Measurements from ENCODE around the gene ACTN4.

ACTN4 gene

DNA sequence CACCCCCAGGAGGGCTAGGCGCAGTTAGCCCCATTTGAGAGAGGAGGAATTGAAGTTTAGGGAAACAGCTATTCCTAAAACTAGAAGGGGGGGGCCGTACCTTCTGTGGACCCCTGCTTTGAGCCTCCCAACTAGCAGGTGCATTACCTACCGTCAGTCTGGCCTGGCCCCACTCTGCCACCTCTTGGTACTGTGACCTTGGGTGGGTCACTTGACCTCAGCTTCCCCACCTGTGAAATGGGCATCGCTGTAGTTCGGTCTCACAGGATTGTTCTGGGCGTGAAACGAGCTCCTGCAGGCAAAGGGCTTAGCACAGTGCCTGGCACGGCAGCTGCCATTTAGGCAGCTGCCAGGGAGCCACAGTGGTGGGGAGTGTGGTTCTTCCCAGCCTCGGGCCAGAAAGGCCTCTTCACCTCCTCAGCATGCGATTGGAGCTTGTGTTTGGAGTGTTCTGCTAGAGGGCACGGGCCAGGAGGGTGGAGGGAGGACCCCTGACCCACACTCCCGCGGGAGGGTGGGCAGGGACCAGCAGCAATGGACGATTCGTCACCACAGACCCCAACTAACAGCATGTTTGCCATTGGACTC, 64.8 kb downstream of the ACTN4 start:
- DNase-seq, result no peak

- no peak for DNase-seq
Measured at GRCh38 chr19:38713227-38713649, 65.8 kb downstream of the ACTN4 start.

DNA sequence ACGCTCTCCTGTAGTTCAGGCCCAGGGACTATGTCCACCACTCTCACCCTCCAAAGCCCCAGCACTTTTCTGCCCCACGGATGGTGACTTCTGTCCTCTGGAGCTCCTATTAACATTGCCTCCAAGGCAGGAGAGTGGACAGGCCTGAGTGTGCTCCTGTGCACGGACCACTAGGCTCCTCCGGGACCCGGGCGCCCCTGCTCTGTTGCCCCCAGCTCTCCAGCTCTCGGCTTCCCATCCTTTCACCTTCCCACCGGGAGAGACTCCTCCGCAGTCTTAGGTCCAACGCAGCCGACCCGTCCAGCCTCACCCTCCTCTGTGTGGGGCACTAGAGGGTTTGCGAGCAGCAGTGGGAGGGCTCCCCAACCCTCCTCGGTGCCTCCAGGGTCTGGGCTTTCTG, 66.4 kb downstream of the ACTN4 start:
- no peak for DNase-seq

DNA sequence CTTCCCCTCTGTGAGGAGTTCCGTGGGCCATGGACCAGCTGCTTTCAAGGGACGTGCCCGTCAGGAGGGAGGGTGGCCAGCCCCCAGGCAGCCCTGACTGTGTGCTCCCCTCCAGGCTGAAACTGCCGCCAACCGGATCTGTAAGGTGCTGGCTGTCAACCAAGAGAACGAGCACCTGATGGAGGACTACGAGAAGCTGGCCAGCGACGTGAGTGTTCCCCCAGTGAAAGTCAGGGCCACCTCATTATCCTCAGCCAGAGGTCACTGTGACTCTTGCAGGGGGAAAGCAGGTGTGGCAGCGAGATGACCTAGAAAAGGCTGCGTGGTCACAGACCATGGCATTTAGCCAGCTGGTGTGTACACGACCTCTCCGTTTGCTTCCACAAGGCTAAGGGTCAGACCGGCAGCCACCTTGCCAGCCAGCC, 66.9 kb downstream of the ACTN4 start:
- no peak for DNase-seq

GRCh38 chr19:38715555-38715954, 68.1 kb downstream of the ACTN4 start:
- no peak for DNase-seq

DNA sequence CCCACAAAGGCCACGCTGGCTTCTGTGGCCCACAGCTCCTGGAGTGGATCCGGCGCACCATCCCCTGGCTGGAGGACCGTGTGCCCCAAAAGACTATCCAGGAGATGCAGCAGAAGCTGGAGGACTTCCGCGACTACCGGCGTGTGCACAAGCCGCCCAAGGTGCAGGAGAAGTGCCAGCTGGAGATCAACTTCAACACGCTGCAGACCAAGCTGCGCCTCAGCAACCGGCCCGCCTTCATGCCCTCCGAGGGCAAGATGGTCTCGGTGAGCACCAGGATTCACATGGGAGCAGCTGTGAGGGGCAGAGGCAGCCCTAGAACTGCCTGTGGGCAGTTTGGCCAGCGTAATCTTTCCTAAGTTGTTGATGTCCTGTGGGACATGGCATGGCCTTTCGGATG, 69.6 kb downstream of the ACTN4 start:
- DNase-seq, result no peak

GRCh38 chr19:38717855-38718254, 70.4 kb downstream of the ACTN4 start:
- no peak for DNase-seq

- DNase-seq, result no peak
Measured at GRCh38 chr19:38718747-38719543, 71.5 kb downstream of the ACTN4 start.

DNA sequence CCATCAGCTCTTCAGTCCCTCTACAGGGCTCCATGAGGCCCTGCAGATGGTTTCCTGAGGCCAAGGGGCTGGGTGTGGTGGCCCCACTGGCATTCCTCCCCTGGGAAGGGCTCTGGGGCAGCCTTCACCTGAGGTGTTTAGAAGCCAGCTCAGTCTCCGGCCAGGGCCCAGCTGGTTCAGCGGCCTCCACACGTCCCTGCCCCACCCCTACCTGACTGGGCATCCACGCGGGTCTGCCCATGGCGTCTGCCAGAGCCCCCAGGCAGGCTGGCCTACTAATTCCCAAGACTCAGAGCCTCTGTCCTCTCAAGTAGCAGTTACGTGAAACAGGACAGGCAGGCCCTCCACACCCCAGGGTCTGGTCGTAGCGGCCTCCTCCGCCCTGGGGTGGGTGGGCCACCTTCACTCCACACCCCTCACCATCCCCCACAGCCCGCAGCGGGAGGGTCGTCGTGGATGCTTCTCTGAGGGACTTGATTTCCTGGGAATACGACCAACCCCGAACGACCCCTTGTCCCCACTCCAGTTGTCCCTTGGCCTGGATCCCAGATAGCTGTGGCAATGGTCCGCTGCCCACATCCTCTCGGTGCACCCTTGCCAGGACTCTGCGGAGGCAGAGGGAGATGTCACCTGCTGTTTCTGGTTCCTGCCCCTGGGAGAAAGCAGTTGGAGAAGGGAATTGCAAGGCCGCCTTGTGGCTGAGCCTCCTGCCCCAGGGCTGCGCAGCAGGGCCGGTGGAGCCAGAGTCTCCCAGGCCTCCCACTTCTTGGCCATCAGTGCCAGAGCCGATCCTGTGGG, 72.5 kb downstream of the ACTN4 start:
- DNase-seq, result no peak

- no peak for DNase-seq
Measured at GRCh38 chr19:38720559-38721236, 73.2 kb downstream of the ACTN4 start.

DNA sequence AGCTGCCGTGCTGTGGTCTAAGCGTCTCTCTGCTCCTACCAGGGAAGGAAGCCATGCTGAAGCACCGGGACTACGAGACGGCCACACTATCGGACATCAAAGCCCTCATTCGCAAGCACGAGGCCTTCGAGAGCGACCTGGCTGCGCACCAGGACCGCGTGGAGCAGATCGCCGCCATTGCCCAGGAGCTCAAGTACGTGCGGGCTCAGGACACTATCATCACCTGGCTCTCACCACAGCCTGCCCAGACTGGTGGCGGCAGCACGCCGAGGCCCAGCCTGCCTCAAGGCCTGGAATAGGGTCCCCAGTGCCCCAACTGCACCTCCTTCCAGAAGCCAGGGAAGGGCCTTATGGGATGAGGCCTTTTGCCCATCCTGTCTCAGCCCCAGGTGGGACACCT, 74.0 kb downstream of the ACTN4 start:
- DNase-seq, result no peak

DNA sequence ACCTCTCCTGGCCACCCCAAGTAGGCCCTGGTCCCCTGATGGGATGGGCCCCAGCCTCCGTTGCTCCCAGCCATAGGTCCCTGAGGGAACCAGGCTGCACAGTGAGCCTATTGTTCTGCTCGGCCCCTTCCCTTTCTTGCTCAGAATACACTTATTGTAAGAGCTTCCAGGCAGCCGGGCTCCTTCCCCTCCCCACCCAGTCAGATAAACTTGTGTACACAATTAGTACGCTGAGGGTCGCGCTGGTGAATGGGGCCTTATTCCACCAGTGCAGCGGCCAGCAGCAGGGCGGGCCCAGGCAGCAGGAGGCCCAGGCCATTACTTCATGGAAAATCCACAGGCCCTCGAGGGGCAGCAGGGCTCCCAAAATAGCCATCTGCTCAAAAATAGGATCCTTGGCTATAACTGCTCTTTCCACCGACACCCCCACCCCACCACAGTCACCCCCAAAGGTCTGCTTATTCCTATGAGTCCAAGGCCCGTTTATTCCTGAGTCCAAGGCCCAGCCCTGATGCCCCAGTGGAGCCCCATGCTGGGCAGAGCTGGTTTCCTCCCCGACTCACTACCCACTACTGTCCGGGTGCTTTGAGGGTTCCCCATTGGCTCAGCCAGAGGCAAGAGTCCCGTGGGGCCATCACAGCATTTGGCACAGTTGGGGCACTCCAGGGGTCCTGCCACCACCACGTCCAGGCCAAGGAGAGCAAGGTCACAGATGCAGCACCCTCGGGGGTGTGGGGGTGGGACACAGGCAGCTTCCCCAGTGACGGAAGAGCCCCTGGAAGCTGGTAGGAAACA, 74.7 kb downstream of the ACTN4 start:
- DNase-seq, result no peak

DNA sequence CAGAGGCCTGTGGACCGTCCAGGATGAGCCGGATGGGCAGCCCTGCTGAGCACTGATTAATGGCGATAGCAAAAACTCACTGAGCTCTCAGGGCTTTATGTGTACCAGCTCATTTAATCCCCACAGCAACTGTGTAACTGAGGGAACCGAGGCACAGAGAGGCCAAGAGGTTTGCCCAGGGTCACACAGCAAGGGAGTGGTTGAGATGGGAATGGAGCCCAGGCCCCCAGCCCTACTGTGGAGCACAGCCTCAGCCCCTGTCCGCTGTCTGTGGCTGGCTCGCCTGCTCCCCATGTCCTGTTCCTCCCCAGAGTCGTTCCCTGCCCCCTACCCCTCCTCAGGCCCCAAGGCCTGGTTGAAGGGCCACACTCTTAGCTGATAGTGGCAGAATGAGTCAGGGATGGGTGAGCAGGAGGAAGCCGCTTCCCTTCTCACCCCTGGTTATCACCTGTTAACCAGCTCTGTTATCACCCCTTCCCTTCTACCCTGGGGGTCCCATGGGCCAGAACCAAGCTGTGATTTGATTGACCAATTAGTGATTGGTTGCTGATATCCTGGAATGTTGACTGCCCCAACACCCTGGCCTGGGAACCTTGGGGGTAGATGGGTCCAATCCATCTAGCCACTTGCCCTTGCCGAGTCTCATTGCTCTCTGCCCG, 75.6 kb downstream of the ACTN4 start:
- no peak for DNase-seq

DNA sequence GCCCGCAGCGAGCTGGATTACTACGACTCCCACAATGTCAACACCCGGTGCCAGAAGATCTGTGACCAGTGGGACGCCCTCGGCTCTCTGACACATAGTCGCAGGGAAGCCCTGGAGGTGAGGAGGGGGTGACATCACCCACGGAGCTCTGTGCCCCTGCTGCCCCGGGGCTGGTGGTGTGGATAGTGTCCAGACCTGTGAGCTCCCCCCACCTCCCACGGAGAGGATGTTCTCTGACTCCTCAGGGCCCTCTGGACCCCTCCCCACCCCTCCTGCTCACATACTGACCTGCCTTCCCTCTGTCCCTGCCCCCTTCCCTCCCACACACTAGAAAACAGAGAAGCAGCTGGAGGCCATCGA, 76.1 kb downstream of the ACTN4 start:
- no peak for DNase-seq

DNA sequence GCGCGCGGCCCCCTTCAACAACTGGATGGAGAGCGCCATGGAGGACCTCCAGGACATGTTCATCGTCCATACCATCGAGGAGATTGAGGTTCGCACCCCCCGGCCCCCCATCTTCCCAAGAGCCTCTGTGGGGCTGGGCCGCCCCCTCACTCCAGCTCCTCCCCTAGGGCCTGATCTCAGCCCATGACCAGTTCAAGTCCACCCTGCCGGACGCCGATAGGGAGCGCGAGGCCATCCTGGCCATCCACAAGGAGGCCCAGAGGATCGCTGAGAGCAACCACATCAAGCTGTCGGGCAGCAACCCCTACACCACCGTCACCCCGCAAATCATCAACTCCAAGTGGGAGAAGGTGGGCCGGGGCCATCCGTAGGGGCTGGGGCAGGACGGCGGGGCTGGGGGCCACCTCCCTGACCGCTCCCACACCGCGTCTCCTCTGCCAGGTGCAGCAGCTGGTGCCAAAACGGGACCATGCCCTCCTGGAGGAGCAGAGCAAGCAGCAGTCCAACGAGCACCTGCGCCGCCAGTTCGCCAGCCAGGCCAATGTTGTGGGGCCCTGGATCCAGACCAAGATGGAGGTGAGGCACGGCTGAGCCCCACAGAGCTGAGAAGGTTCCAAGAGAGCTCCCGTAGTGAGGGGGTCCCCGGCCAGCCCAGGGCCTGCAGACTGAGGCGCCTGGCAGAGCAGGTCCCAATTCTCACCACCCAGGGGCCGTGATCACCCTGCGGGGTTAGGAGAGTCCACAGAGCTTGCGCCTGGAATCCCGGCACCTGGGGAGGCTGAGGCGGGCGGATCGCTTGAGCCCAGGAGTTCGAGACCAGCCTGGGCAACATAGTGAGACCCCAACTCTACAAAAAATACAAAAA, 76.8 kb downstream of the ACTN4 start:
- no peak for DNase-seq

GRCh38 chr19:38725469-38726283, 78.2 kb downstream of the ACTN4 start:
- DNase-seq, result no peak

DNA sequence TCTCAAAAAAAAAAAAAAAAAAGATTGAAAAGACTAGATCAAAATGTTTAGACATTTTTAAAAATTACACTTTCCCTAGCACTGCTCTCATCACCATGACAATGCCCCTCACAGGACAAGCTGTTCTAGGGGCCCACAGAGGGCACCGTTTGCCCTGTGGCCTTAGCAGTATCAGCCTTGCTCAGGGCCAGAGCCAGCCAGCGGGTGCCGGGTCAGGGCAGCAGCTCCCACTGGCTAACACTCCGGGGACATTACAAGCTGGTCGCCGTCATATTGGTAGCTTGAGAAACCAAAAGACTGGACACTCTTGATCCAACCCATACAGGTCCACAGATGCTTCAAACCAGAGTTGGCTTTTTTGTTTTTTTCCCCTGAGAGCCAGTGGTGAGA, 78.8 kb downstream of the ACTN4 start:
- no peak for DNase-seq

DNA sequence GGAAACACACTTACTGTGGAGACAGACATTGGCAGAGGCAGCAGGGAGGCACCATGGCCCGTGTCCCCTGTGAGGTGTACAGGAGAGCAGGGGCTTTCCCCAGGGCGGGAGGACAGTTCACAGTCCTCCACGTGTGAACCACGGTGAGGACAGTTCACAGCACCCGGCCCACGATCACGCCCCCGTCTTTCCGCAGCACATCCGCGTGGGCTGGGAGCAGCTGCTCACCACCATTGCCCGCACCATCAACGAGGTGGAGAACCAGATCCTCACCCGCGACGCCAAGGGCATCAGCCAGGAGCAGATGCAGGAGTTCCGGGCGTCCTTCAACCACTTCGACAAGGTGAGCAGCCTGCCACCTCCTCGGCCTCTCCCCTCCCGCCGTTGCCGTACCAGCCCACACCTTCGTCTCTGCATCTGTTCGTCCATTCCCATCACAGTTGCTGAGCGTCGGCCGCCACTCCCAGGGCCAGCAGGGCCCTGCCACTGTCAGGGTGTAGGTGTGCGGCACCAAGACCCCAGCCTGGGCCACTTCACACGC, 79.4 kb downstream of the ACTN4 start:
- DNase-seq, result no peak

- DNase-seq, result no peak
Measured at GRCh38 chr19:38727306-38727867, 79.9 kb downstream of the ACTN4 start.

All from activated CD4-positive, CD25-positive, alpha-beta regulatory T cell (primary cell).